Measurements from ENCODE around the gene PLSCR5.

The PLSCR5 gene, protein sequence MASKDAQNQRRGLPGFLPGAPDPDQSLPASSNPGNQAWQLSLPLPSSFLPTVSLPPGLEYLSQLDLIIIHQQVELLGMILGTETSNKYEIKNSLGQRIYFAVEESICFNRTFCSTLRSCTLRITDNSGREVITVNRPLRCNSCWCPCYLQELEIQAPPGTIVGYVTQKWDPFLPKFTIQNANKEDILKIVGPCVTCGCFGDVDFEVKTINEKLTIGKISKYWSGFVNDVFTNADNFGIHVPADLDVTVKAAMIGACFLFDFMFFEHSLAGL

DNA sequence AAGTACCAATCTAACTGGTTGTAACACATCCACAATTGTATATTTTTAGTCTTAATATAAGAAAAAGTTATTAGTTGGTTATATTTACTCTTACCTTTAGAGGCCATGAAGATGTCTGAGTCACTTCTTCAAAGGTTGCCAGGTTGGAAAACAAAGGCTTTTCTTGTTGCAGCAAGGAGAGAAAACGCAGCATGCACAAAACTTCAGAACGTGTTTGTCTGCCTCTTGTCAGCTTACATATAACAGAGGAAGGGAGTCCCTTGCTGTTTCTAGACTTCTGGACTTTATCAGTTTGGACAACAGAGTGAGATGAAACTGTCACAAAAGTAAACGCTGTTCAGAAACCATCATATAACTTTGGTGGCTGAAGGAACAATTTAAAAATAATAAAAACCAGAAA is at the start of gene PLSCR5:
Gene PLSCR5 (minus strand): TSS at position 241 of the 400 bp plus-strand sequence. CDS start 134 bp downstream, at position 107.
- no peak for FAIRE-seq

DNA sequence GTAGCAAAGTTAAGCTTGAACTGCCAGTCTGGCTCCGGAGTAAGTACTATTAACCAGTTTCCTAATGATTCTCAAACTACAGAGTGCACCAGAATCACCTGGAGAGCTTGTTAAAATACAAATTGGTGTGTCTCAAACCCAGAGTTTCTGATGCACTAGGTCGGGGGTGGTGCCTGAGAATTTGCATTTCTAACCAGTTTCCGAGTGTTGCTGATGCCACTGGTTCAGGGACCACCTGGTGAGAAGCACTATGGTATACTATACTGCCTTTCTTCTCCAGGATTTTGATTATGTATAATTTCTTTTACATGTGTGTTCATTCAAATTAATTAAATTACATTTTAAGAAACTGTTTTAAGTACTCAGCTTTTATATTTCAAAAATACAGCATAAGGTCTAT is 48.8 kb upstream of the PLSCR5 start:
- no peak for FAIRE-seq

DNA sequence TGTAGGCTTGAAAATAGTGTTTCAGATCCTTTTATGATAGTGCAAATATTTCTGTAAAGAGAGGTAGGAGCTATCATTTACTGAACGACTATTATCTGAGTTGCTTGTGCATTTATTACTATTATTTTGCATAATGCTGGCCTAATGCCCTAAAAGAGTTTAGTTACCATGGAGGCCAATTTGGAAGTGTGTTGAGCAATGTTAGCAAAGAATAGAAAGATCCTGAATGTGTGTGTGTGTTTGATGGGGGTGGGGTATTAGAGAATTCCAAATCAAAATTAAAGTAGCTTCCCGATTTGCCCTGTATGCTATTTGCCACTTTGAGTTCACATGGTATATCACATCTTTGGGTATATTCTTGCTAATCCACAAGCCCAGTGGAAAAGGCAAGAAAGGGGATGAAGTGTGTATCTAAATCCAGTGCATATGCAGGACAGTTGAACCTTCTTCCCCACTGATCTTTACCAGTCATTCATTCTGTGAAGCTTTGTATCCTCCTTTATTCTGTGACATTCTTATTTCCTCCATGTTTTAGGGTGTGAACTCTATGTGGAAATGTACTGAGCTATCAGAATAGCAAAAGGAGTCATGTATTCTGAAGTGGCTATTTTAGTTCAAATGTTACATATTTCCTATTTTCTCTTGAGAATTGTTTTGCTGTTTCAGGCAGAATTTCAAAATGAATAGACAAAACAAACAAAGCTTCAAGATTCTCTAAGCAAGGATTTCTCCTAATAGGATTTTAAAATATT is 45.7 kb upstream of the PLSCR5 start:
- no peak for FAIRE-seq

DNA sequence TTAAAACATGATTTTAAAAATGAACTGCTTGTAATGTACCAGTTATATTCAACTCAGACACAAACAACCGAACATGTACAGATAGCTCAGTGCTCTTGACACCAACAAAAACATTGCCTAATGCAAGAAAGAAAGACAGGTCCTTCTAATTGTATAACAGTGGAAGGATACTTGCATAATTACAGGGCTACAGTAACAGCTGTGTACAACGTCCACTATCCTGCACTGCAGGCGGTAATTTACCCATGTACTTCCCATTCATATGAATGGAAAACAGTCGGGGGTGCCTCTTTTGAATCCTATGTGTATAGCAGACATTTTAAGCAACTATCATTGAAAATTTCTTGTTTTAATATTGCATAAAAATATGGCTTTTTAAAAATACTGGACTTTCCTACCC is 41.1 kb upstream of the PLSCR5 start:
- FAIRE-seq, result no peak

DNA sequence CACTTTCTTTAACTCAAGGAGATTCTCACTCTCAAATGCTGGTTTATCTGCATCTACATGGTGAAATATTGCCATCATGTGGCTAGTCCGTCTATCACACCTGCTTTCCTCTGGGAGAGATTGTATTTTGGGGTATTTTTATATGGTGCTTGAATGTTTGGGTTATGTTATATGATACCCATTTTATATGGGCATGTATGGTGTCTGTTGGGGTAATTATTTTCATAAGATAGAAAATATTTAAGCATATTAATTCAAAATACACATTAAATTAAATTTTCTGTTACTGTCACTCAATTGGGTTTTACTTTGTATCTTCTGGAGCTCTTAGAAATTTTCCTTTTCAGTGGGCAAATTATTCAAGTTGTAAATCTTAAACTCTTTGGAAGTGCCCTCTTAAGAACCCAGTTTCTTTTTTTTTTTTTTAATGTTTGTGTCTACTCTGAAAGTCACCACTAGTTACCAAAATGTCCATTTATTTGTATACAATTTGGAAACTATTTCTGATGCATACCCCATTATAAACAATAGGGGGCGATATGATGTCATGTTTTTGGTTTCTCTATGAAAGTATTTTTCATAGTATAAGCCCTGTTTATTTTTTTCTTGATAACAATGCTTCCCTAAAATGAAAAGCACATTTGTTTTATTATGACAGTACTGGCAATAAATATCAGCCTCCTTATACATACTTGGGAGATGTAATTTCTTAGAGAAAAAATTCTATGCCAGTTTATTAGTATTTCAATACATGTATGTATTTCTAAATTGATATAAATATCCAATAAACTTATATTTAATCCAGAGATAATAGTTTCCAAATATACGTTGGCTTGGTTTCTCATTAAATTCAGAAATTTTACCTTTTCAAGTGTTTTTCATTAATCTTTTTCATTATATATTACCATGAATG is 36.1 kb upstream of the PLSCR5 start:
- FAIRE-seq, result peak; percentile 57

DNA sequence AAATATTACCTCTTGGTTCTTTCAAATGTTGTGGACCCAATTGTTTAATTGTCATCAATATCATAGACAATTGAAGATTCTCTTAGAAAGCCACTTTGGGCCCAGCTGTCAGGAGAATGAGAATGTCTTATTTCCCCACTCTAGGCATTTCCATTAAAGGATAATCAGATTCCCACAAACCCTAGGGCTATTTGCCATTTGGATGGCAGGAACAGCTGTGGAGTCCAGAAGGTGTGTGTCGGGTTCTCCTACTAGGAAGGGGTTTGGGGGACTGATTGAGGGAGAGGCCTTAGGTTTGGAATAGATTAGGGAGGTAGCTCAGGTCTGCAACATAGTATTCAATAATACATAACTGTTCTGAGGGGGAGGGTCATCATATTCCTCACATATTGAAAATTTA is 35.2 kb upstream of the PLSCR5 start:
- FAIRE-seq, result no peak

DNA sequence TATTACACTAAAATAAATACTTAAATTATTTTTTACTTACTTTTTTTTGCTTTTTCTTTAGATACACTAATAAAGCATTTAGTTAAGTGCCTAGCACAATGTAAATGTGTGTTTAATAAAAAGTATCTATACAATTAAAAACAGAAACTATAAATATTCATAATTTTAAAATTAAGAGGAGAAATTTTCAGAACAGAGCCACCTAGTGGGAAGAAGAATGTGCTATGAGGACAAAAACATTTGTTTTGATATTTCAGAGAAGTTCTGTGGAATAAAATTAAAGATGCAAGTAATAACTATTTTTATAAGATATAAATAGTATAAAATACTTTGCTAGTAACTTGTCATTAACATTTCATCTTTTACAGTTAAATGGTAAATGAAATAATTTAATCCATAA is 33.6 kb upstream of the PLSCR5 start:
- FAIRE-seq, result peak; percentile 75

DNA sequence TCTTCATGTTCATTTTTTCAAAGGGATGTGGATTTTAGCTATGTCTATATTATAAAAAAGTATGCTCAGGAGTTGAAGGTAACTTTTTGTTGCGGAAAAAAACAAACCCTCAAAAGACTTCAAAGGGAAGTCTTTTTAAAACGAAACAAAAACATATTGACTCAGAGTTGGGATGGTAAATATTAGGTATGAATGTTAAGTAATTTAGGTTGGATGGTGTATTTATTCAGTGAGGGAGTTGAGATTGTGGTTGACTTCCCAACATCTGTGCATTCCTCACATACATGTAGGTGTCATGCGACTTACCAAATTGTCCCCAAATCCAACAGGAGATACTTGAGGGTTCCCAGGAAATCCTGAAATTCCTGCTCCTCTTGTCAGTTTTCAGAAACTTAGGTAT is 32.7 kb upstream of the PLSCR5 start:
- no peak for FAIRE-seq

DNA sequence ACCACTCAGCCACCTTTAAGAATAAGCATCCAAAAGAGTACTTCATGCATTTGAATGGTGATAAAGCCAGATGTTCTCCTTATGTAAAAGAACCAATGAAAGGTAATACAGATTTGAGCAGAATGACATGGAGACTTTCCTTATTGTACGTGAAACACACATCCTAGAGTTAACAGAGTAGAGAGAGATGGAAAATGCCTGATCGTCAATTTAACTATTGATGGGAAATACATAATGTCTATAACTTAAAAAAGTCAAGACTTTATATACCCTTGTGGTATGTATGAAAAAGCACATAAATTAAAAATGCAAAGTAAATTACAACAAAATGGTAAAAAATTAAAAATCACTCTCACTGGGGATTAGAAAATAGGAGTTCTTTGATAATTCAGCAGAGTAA is 31.7 kb upstream of the PLSCR5 start:
- FAIRE-seq, result no peak

DNA sequence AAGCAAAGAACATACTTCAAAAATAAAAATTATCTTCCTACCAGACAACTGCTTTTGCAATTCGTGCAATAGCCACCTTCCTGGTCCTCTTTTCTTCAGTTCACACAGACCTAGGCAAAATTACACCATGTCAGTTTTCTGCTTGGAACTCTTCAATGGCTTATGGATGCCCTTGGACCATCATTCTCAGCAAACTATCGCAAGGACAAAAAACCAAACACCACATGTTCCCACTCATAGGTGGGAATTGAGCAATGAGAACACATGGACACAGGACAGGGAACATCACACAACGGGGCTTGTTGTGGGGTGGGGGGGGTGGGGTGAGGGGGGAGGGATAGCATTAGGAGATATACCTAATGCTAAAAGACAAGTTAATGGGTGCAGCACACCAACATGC is 29.2 kb upstream of the PLSCR5 start:
- no peak for FAIRE-seq

DNA sequence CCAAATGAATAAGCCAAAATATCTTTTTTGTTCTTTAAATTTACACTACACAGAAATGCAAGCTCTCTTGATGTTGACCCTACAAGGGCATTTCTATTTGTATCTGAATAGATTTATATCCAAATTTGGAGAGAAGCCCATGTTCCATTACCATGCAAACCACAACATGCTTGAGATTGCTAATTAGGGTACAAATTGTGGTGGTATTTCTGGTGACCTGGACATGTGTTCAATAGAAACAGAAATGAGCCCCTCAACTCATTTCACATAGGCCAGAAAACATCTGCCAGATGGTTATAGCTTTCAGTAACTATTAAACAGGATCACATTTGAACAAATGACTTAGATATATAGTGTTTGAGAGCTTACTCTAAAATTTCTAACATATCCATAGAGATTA is 23.5 kb upstream of the PLSCR5 start:
- FAIRE-seq, result no peak

DNA sequence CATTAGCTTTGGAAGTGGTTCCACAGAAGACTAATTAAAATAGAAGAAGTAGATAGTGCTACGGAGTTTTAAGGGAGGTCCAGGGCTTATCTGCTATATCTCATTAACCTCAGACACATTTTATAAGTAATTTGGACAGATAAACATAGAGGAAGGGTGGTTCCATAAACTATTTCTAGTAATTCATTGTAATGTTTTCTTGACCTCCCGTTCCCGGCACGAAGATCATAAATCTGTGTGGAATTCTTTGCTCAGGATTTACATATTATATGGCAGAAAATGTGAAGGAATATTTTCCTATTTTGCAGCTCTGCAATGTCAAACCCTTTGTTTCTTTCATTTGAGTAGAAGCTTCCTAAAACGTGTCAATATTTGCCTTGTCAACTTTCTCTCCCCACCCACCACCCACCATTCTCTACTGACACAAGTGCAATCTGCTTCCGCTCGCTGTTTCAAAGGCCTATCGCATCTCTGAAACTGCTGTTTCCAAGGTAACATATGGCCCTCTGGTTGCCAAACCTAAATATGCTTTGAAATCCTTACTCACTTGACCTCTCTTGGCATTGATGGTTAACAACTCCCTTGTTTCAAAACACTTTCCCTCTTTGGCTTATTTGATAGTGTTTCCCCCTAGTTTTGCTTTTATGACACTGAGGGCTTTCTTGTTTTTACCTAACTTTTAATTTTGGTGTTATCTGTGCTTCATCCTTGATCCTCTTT is 21.4 kb upstream of the PLSCR5 start:
- no peak for FAIRE-seq

DNA sequence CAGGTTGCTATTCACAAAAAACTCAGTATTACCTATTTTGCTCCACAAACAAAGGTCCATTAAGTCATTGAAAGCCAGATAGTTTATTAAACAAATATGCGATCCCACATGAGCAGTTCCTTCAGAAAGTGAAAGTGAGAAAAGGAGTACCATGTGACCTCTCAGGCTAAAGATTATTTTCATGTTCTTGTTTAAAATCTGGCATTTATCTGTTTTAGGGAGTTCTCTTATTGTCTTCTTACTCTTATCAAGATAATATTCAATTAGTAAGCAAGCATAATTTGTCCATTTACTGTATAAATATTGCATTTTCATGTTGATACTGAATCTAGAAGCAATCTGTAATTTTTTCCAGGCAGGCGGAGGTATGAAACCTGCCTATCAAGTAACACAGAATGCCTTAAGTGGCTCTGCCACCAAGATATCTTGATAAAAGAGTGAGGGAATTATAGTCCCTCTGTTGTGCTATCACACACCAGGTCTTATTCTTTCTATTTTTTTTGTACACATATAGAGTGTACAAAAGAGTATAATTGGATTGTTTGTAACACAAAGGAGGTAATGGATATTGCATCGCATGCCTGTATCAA is 20.1 kb upstream of the PLSCR5 start:
- FAIRE-seq, result no peak

DNA sequence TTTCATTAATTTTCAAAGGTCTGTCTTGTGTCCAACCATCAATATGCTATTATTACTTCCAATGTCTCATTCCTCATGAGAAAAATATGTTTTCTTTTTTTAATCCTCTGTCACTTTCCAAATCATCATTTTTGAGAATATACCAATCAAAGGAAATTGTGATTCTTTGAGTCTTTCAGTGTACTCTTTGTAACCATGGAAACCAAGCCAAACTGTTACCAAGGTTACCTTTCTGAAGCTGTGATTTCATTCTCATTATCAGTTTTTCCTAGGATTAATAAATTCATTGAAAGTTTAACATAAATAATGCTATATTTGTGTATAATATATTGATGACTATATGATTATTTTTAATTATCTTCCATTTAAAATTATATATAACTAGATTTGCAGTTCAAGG is 16.6 kb upstream of the PLSCR5 start:
- FAIRE-seq, result no peak

DNA sequence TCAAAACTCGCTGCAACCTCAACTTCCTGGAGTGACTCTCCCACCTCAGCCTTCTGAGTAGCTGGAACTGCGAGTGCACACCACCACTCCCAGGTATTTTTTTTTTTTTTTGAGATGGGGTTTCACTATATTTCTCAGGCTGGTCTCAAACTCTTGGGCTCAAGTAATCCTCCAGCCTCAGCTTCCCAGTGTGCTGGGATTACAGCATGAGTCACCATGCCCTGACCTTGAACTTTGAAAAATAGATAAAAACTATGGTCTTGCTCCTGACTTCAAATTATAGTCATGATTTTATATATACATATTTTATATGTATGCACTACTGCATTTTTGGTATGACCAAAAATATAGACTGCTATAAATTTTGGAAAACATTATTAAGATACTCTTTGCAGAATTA is 6.9 kb upstream of the PLSCR5 start:
- no peak for FAIRE-seq

DNA sequence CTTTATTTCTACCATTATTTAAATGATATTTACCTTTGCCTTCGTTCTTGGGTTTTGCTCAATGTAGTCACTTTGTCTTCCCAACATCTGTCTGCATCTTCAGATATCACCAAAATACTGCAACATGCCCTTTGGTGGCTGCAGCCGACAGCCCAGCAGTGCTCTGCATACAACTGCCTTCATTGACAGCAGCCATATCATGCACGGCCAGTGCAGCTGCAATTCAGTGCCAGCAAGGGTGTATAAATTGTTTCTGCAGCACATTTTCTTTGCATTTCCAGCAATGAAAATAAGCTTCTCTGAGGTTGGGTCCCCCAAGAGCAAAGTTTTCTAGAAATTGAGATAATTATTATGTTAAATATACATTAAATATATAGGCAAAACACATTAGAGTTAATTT is 6.0 kb upstream of the PLSCR5 start:
- no peak for FAIRE-seq

DNA sequence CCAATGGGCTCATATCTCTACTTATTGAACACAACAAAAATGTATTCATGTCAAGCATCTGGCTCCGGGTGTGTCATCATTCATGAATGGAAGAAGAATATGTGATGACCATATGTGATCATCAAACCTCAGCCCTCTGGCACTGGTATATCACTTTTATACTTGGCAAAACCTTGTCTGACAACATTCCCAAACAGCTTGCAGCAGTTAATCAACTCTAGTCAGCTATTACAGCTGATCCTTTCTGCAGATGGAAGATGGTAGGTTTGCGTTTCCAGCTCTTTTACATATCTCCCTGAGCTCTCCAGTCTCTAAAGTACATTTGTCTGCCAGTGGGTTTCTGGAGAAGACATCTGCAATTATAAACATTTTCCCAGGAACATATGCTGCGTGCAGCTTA is 6.6 kb downstream of the PLSCR5 start:
- no peak for FAIRE-seq

DNA sequence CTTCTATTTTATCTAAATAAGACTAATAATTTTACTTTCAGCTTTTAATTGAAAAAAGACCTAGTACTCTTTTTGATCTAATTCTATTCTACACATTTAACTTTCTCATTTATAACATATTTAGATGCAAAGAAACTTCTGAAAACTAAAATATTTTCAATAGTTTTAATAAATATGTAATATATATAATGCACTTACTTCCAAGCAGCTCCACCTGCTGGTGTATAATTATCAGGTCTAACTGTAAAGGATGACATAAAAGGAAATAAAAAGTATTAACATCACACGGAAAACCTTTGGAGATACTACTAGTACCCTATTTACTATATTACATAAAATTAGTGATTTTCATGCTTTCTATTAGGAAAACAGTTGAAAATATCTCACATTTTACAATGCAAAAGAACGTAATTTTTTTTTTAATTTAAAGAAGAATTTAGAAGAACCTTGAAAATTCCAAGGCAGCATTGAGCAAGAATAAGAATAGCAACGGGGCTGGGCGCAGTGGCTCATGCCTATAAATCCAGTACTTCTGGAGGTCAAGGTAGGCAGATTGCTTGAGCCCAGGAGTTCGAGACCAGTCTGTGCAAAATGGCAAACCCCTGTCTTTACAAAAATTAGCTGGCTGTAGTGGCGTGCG is 10.2 kb downstream of the PLSCR5 start:
- FAIRE-seq, result peak; percentile 69

DNA sequence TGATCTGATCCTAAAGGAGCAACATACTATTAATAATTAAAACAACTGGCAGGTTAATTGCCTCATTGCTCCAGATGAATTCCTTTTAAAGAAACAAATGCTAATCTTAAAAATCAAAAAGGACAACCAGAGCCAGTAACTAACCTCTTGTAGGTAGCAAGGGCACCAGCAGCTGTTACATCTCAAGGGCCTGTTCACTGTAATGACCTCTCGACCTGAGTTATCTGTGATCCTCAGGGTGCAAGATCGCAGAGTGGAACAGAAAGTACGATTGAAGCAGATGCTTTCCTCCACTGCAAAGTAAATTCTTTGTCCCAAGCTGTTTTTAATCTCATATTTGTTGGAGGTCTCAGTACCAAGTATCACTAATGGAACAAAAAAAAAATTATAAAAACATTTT is 11.4 kb downstream of the PLSCR5 start:
- no peak for FAIRE-seq

DNA sequence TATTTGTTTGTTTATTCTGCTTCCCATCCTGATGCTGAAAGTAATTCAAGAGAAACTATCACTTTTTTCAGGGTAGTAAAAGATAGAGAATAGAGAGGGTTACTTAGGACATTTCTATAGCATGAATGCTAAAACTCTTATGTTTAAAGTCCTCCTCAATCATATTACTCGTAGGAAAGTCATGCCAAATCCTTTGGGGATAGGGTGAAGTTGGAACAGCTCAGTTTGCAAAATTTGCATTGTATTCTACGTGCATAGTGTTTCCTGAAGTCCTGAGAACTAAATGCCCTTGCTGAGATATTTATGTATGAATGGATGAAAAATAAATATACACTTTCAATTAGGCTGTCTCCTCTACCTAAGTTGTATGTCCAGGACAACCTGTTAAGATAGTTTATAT is 14.6 kb downstream of the PLSCR5 start:
- FAIRE-seq, result no peak

DNA sequence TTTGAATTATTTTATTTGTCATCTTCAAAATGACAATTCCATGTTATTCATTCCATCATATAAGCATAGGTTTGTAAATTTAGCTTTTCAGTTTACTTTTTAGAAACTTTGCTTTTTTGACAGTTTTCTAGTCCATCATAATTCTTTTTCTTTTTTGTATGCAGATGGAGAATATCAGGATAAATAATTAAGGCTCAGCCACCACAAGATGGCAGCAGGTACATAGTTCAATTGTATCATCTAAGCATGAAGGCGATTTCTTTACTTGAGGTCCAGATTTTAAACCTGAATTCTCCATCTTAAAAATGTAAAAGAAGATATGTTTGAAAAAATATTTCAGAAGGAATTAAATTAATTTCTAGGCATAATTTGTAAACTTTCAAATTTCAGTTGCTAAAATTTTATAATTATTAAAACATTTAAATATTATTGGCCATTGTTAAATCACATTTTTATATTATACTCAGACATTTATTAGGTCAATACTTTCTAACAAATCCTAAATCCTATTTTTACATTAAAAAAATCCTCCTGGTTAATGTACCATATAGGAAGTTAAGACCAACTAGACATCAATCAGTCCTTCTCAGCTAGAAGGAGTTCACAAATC is 15.1 kb downstream of the PLSCR5 start:
- peak; percentile 87 for FAIRE-seq

Measured in colon (tissue), 2 donors.